Mesothelial cell of epicardium (in vitro differentiated cells): Measurements from ENCODE around the gene MED13. TPM values are rescaled to one million over a fixed set of nuclear protein-coding genes. Genes with fewer than 3 reads are reported as not detected.

Experiments used
- DNase-seq, 2 experiments: peaks; one replicate each; pipeline ENCODE4 v3.0.0; 2021; ENCODE audit warnings: low spot score in 2 of 2; ENCODE audit not compliant: unreplicated experiment in 2 of 2
- H3K27ac Mint-ChIP-seq: 2 replicates; pipeline ENCODE4 v1.8.0; 2021; ENCODE audit warnings: mixed read lengths
- H3K27me3 Mint-ChIP-seq: 2 replicates; pipeline ENCODE4 v1.8.0; 2021; ENCODE audit warnings: low read depth, mixed read lengths
- H3K36me3 Mint-ChIP-seq: 2 replicates; pipeline ENCODE4 v1.8.0; 2021; ENCODE audit warnings: mixed read lengths
- H3K4me1 Mint-ChIP-seq: 2 replicates; pipeline ENCODE4 v1.8.0; 2021; ENCODE audit warnings: mixed read lengths
- H3K4me3 Mint-ChIP-seq: 2 replicates; pipeline ENCODE4 v1.8.0; 2021; ENCODE audit warnings: mild to moderate bottlenecking, moderate library complexity, mixed read lengths
- H3K9me3 Mint-ChIP-seq: 2 replicates; pipeline ENCODE4 v1.8.0; 2021; ENCODE audit warnings: mixed read lengths
- total RNA-seq: library from RNA; stranded (reverse); gene quantifications from 3 replicates; pipeline ENCODE4 v1.2.1, GENCODE V29; 2021
- TF ChIP-seq, protein P1 (sequence below): fragments of 200-600 bp; sonication (generic); IDR thresholded peaks from one replicate; pipeline ENCODE4 v1.5.0; 2021; ENCODE audit warnings: antibody characterized with exemption; ENCODE audit not compliant: unreplicated experiment

Gene MED13
- total RNA-seq, 1 donor from 2014 or later, result 73.0 TPM

DNA sequence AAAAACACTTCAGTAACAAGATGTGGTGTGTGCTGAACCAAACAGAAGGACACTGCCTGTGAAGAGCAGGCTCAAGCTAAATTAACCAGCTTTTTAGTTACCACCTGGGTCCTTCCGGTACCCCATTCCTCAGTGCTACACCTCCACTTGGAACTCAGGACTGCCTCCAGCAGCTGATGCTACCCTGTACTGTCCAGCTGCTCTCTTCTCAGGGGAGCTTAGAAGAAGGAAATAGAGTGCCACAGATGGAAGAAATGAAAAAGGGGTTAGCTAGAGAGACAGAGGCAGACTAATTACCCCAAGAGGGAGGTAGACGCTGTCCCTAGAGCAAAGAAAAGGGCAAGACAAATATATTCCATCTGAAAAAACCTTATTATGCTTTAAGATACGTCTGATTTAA lies 5.7 kb downstream of the MED13 start:
- H3K27me3 Mint-ChIP-seq, result no peaks in the 10 kb centered on the region
- TF ChIP-seq, protein P1, sequence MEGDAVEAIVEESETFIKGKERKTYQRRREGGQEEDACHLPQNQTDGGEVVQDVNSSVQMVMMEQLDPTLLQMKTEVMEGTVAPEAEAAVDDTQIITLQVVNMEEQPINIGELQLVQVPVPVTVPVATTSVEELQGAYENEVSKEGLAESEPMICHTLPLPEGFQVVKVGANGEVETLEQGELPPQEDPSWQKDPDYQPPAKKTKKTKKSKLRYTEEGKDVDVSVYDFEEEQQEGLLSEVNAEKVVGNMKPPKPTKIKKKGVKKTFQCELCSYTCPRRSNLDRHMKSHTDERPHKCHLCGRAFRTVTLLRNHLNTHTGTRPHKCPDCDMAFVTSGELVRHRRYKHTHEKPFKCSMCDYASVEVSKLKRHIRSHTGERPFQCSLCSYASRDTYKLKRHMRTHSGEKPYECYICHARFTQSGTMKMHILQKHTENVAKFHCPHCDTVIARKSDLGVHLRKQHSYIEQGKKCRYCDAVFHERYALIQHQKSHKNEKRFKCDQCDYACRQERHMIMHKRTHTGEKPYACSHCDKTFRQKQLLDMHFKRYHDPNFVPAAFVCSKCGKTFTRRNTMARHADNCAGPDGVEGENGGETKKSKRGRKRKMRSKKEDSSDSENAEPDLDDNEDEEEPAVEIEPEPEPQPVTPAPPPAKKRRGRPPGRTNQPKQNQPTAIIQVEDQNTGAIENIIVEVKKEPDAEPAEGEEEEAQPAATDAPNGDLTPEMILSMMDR, result no peak
- peaks cover 40% of the 10 kb centered on the region for H3K4me1 Mint-ChIP-seq
- no peaks in the 10 kb centered on the region for H3K9me3 Mint-ChIP-seq
- no peak overlapping the region for H3K4me3 Mint-ChIP-seq
- no peak for DNase-seq
- peak overlapping the region; percentile 74 for H3K27ac Mint-ChIP-seq
- H3K36me3 Mint-ChIP-seq, result peaks cover 10% of the 10 kb centered on the region

DNA sequence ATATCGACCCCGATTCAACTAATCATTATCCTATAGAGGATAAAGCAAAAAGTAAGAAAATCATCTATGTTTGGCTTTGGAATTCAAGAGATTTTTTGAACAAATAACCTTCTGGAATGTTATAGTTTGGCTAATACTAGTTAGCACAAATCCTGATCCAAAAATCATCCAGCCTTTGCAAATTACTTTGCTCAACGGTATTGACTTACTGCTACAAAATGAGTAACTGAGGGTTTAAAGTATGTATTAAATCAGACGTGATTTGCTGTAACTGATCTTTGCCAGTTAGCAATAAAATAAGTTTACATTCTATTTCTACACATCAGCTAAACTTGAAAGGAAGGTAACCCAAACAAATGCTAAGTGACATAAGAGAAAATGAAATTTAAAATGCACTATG lies 6.5 kb downstream of the MED13 start:
- no peaks in the 10 kb centered on the region for H3K9me3 Mint-ChIP-seq
- TF ChIP-seq, protein P1, result no peak
- H3K36me3 Mint-ChIP-seq, result peaks cover 10% of the 10 kb centered on the region
- peak overlapping the region; percentile 30 for H3K27ac Mint-ChIP-seq
- no peak for DNase-seq
- H3K4me1 Mint-ChIP-seq, result peaks cover 34% of the 10 kb centered on the region
- H3K4me3 Mint-ChIP-seq, result no peak overlapping the region
- H3K27me3 Mint-ChIP-seq, result no peaks in the 10 kb centered on the region

DNA sequence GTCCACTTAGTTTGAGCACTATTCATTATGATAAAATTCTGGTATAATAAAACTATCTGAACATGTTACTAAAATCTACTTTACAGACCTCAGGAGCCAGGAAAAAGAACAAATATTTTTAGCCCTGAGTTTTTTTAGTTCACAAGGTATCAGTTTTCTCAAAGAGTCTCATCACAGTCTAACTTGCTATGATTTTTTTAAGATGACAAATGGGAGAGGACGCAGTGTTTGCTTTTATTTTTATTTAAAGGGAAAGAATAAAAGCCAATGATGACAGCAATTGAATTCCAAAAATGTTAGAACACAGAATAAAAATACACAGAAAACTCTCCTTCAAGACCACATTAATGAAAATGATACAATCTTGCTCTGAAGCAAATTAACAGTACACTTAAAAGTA lies 7.4 kb downstream of the MED13 start:
- H3K9me3 Mint-ChIP-seq, result no peaks in the 10 kb centered on the region
- peaks cover 27% of the 10 kb centered on the region for H3K4me1 Mint-ChIP-seq
- H3K4me3 Mint-ChIP-seq, result no peak overlapping the region
- H3K36me3 Mint-ChIP-seq, result peaks cover 12% of the 10 kb centered on the region
- no peak for DNase-seq
- H3K27me3 Mint-ChIP-seq, result no peaks in the 10 kb centered on the region
- TF ChIP-seq, protein P1, result no peak
- peak overlapping the region; percentile 76 for H3K27ac Mint-ChIP-seq

DNA sequence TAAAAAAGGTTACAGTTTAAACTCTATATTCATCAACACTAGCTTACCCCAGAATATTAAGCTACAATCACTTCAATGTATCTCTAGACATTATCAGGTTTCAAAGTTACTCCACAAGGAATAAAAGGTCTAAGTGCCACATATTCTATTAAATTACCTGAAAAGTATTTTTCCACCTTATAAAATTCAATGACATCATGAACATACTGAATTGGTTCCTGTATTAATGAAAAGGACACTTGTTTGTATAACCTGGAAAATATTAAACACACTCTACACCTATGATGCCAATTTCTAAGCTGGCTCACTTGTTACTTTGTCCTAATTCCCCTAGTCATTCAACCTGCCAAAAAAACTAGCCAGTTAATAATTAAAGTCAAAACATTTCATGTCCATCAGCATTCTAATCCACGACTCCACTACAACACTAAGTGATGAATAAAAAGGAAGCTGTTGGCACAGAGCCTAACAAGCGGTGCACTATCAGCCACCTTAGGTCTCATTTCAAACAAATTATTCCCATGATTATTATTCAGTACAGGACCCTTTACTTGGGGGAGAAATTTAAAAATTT lies 12.2 kb downstream of the MED13 start:
- Mint-ChIP-seq H3K4me3 (no peak overlapping the region), H3K9me3 (no peaks in the 10 kb centered on the region), H3K36me3 (peaks cover 33% of the 10 kb centered on the region), H3K27me3 (no peaks in the 10 kb centered on the region), H3K27ac (no peak overlapping the region), H3K4me1 (peaks cover 11% of the 10 kb centered on the region)
- no peak for DNase-seq
- TF ChIP-seq, protein P1, result no peak

DNA sequence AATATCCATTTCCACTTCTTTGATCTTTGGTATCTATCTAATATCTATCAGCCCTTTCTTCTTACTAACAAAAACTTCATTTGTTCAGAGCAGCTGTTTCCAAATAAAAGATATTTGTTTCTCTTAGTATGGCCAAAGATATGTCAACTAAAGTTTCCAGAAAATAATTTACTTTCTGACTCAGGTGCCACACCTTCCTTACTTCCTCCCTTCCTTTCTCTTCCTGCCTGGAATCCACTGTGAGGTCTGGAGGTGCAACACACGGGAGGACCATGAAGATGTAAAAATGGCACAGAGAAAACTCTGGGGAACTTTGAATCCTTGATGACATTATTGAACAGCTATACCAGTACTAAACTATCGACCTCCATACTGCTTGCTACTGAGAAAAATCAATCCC lies 14.0 kb downstream of the MED13 start:
- TF ChIP-seq, protein P1, result no peak
- no peak for DNase-seq
- peaks cover 34% of the 10 kb centered on the region for H3K36me3 Mint-ChIP-seq
- H3K27me3 Mint-ChIP-seq, result no peaks in the 10 kb centered on the region
- H3K9me3 Mint-ChIP-seq, result no peaks in the 10 kb centered on the region
- no peak overlapping the region for H3K27ac Mint-ChIP-seq
- H3K4me1 Mint-ChIP-seq, result peaks cover 2% of the 10 kb centered on the region
- H3K4me3 Mint-ChIP-seq, result no peak overlapping the region

DNA sequence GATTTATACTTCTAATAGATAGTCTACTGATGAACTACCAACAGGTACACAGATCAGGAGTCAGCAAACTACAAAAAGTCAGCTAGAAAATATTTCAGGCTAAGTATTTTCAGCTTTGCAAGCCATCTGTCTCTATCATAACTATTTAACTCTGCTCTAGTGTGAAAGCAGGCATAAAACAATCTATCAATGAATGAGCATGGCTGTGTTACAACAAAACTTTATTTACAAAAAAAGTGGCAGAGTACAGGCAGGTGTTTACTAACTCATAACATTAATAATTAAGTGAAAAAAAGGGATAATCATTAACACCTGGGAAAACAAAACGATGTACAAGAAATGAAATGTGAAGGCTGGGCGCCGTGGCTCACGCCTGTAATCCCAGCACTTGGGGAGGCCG lies 15.8 kb downstream of the MED13 start:
- no peak overlapping the region for H3K4me3 Mint-ChIP-seq
- H3K4me1 Mint-ChIP-seq, result peaks cover 2% of the 10 kb centered on the region
- peaks cover 41% of the 10 kb centered on the region for H3K36me3 Mint-ChIP-seq
- no peaks in the 10 kb centered on the region for H3K9me3 Mint-ChIP-seq
- DNase-seq, result no peak
- no peaks in the 10 kb centered on the region for H3K27me3 Mint-ChIP-seq
- TF ChIP-seq, protein P1, result no peak
- H3K27ac Mint-ChIP-seq, result peak overlapping the region; percentile 66
